SH-SY5Y (cell line): ENCODE data around the gene TARBP1.
A peak's percentile ranks its signal among the peaks of the same experiment; 100 is the strongest.

Source experiments
- GATA2 ChIP-seq: IDR thresholded peaks from 2 replicates; pipeline ENCODE4 v1.6.1; 2011; ENCODE audit warnings: mild to moderate bottlenecking, low read depth, low read length
- GATA3 ChIP-seq: IDR thresholded peaks from 2 replicates; pipeline ENCODE4 v1.6.1; 2011; ENCODE audit warnings: low read depth, mild to moderate bottlenecking, low read length, moderate library complexity

DNA sequence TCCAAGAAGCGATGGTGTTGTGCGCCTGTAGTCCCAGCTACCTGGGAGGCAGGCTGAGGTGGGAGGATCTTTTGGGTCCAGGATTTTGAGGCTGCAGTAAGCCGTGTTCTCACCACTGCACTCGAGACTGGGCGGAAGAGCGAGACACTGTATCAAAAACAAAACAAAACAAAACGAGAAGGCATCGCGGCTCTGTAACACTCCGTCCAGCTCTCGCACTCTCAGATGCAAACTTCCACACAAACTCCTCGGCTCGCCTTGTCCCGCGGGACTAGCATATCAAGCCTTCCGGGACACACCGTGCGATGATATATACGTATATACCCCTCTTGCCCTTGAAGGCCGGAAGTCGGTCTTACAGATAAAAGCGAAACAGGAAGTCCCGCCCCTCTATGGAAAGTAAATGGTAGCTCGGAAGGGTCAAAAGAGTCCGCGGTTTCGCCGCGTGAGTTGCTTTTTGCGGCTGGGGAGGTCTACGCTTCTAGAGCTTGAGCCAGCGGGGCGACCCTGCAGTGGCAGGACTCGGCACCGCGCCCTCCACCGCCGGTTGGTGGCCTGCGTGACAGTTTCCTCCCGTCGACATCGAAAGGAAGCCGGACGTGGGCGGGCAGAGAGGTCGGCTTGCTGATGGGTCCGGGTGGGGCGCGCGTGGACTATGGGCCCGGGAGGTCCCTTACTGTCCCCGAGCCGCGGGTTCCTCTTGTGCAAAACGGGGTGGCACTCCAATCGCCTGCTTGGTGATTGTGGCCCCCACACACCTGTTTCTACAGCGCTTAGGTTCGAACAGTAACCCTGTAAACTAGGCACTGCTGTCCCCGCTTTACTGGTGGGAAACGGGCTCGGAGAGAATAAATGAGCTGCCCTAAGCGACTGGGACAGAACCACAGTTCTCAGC, 105.7 kb downstream of the TARBP1 start, which contains the start of gene COA6:
- TF ChIP-seq GATA2, result peak; percentile 78
- no peak for TF ChIP-seq GATA3
